Epithelial cell of esophagus (primary cell): ENCODE data around the gene GNG2.

Experiments
- DNase-seq: peaks from one replicate; pipeline ENCODE4 v3.0.0; 2010; ENCODE audit warnings: low read depth
- H3K4me3 ChIP-seq: 2 replicates; pipeline ENCODE4 v1.5.1; 2011; ENCODE audit warnings: mild to moderate bottlenecking, low read length, control low read depth
- TF ChIP-seq, protein P1 (sequence below): IDR thresholded peaks from 2 replicates; pipeline ENCODE4 v1.5.1; 2011; ENCODE audit warnings: low read depth, mild to moderate bottlenecking, low read length, control low read depth, inconsistent platforms; ENCODE audit not compliant: insufficient read depth; ENCODE audit errors: missing control alignments

Gene GNG2

GRCh38 chr14:52012635-52013034 lies 152.2 kb downstream of the GNG2 start:
- TF ChIP-seq, protein P1, sequence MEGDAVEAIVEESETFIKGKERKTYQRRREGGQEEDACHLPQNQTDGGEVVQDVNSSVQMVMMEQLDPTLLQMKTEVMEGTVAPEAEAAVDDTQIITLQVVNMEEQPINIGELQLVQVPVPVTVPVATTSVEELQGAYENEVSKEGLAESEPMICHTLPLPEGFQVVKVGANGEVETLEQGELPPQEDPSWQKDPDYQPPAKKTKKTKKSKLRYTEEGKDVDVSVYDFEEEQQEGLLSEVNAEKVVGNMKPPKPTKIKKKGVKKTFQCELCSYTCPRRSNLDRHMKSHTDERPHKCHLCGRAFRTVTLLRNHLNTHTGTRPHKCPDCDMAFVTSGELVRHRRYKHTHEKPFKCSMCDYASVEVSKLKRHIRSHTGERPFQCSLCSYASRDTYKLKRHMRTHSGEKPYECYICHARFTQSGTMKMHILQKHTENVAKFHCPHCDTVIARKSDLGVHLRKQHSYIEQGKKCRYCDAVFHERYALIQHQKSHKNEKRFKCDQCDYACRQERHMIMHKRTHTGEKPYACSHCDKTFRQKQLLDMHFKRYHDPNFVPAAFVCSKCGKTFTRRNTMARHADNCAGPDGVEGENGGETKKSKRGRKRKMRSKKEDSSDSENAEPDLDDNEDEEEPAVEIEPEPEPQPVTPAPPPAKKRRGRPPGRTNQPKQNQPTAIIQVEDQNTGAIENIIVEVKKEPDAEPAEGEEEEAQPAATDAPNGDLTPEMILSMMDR = no peak
- H3K4me3 ChIP-seq = no peak overlapping the region
- no peak for DNase-seq

GRCh38 chr14:52013984-52014600 lies 153.7 kb downstream of the GNG2 start:
- no peak overlapping the region for H3K4me3 ChIP-seq
- TF ChIP-seq, protein P1 = no peak
- no peak for DNase-seq

- TF ChIP-seq, protein P1 = no peak
- no peak for DNase-seq
These were observed 154.3 kb downstream of the GNG2 start for GRCh38 chr14:52014601-52015267.

DNA sequence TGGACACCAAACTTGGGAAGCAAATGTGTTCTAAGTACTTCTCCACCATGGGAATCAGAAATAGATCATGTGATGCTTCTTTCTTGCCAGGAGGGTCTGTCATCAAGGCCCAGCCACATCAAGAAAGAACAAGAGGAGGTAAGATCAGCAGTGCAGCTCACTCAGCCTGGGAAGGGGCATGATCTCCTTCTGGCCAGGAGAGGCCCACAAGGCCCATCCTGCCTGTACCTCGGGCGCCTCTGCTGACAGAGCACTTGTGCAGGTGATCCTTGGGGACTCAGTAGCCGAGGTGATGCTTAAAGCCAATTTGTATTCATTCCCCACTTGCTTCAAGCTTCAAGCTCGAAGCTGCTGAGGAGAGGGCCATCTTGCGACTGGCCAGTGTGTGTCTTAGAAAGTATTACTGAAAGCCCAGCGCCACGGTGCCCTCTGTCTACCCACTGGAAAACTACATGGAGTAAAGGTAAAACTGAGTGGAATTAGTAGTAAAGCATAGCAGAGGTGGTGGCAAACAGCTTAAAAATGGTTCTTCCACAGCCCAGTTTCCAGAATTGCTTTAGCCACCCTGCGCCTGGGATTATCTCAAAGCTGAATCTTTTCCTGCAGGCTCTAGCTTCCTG lies 155.1 kb downstream of the GNG2 start:
- TF ChIP-seq, protein P1 = peak; percentile 46
- DNase-seq = peak; percentile 29
- no peak overlapping the region for H3K4me3 ChIP-seq

More at GRCh38 chr14:52014601-52015267, 154.3 kb downstream of the GNG2 start:
- no peak overlapping the region for H3K4me3 ChIP-seq

DNA sequence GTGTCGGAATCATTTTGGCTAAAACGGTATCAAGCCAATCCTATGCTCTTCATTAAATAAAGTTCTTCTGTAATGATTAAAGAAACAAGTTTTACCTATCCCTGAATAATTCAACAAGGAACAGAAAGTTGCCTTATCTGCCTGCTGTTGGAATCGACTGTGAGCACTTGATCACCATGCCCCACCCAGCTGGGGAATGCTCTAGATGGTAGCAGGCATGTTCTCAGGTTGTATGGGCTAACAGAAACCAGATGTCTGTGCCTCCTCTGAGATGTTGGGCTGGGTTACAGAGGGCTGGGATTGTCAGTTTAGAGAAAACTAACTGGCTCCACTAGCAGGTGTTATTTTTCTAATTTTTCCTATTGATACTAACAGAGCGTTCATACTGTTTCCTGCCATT lies 157.8 kb downstream of the GNG2 start:
- H3K4me3 ChIP-seq = no peak overlapping the region
- TF ChIP-seq, protein P1 = no peak
- DNase-seq = peak; percentile 58

GRCh38 chr14:52018970-52019369 lies 158.6 kb downstream of the GNG2 start:
- DNase-seq = no peak
- TF ChIP-seq, protein P1 = no peak
- H3K4me3 ChIP-seq = no peak overlapping the region
